Activated T-helper 17 cell treated with anti-CD3 and anti-CD28 coated beads, Interleukin-2, amount 50 U/mL, for 72 hours (primary cell): ENCODE results near the gene EIF4G2. TPM values are rescaled to one million over a fixed set of nuclear protein-coding genes. Genes with fewer than 3 reads are reported as not detected.

ENCODE experiments used
- ATAC-seq: fragments of 150-1000 bp; cut with Tn5 transposase; replicated peaks from 2 replicates; pipeline ENCODE4 v1.10.0; 2021; ENCODE audit warnings: mild to moderate bottlenecking, moderate library complexity
- H3K27ac Mint-ChIP-seq: one replicate; pipeline ENCODE4 v1.8.0; 2022; ENCODE audit warnings: mixed read lengths
- H3K27me3 Mint-ChIP-seq: one replicate; pipeline ENCODE4 v1.8.0; 2022; ENCODE audit warnings: mixed read lengths
- H3K36me3 Mint-ChIP-seq: one replicate; pipeline ENCODE4 v1.8.0; 2022; ENCODE audit warnings: low read depth, mild to moderate bottlenecking, mixed read lengths
- H3K4me1 Mint-ChIP-seq: one replicate; pipeline ENCODE4 v1.8.0; 2022; ENCODE audit warnings: mixed read lengths
- H3K4me3 Mint-ChIP-seq: one replicate; pipeline ENCODE4 v1.8.0; 2022; ENCODE audit warnings: mild to moderate bottlenecking, mixed read lengths
- H3K9me3 Mint-ChIP-seq: one replicate; pipeline ENCODE4 v1.8.0; 2022; ENCODE audit warnings: mixed read lengths
- total RNA-seq, 2 donors: library from RNA; stranded (reverse); gene quantifications; one replicate each; pipeline ENCODE4 v1.2.3, GENCODE V29; 2022

The EIF4G2 gene
- total RNA-seq, 2 donors from 2014 or later, result 622 to 1,188 TPM

GRCh38 chr11:10797001-10797400, 11.7 kb downstream of the EIF4G2 start:
- no peak for ATAC-seq
- peak overlapping the region; percentile 25 for H3K27ac Mint-ChIP-seq
- no peaks in the 10 kb centered on the region for H3K9me3 Mint-ChIP-seq
- H3K4me3 Mint-ChIP-seq, result no peak overlapping the region
- H3K27me3 Mint-ChIP-seq, result peaks cover 8% of the 10 kb centered on the region
- peaks cover 45% of the 10 kb centered on the region for H3K4me1 Mint-ChIP-seq
- H3K36me3 Mint-ChIP-seq, result peaks cover 60% of the 10 kb centered on the region

- Mint-ChIP-seq H3K27me3 (peaks cover 10% of the 10 kb centered on the region), H3K4me3 (no peak overlapping the region), H3K36me3 (peaks cover 52% of the 10 kb centered on the region), H3K27ac (no peak overlapping the region), H3K4me1 (peaks cover 39% of the 10 kb centered on the region), H3K9me3 (no peaks in the 10 kb centered on the region)
- no peak for ATAC-seq
Measured at GRCh38 chr11:10796191-10796590, 12.5 kb downstream of the EIF4G2 start.

GRCh38 chr11:10793470-10794255, 15.1 kb downstream of the EIF4G2 start:
- Mint-ChIP-seq H3K4me3 (no peak overlapping the region), H3K4me1 (peaks cover 19% of the 10 kb centered on the region), H3K9me3 (no peaks in the 10 kb centered on the region), H3K27me3 (peaks cover 10% of the 10 kb centered on the region), H3K36me3 (peaks cover 27% of the 10 kb centered on the region), H3K27ac (no peak overlapping the region)
- no peak for ATAC-seq

- Mint-ChIP-seq H3K27ac (peak overlapping the region; percentile 25), H3K9me3 (no peaks in the 10 kb centered on the region), H3K27me3 (peaks cover 10% of the 10 kb centered on the region), H3K4me3 (peak overlapping the region; percentile 37), H3K4me1 (peaks cover 19% of the 10 kb centered on the region), H3K36me3 (peaks cover 16% of the 10 kb centered on the region)
- peak; percentile 96 for ATAC-seq
Measured at GRCh38 chr11:10792385-10793068, 16.2 kb downstream of the EIF4G2 start.

GRCh38 chr11:10786451-10786850, 22.3 kb downstream of the EIF4G2 start:
- no peak for ATAC-seq
- no peaks in the 10 kb centered on the region for H3K27me3 Mint-ChIP-seq
- H3K9me3 Mint-ChIP-seq, result no peaks in the 10 kb centered on the region
- H3K4me1 Mint-ChIP-seq, result no peaks in the 10 kb centered on the region
- no peak overlapping the region for H3K27ac Mint-ChIP-seq
- H3K4me3 Mint-ChIP-seq, result no peak overlapping the region
- no peaks in the 10 kb centered on the region for H3K36me3 Mint-ChIP-seq

GRCh38 chr11:10785146-10785474, 23.6 kb downstream of the EIF4G2 start:
- no peak overlapping the region for H3K4me3 Mint-ChIP-seq
- H3K27ac Mint-ChIP-seq, result no peak overlapping the region
- ATAC-seq, result no peak
- no peaks in the 10 kb centered on the region for H3K27me3 Mint-ChIP-seq
- no peaks in the 10 kb centered on the region for H3K9me3 Mint-ChIP-seq
- H3K36me3 Mint-ChIP-seq, result no peaks in the 10 kb centered on the region
- no peaks in the 10 kb centered on the region for H3K4me1 Mint-ChIP-seq

GRCh38 chr11:10784232-10785145, 24.2 kb downstream of the EIF4G2 start:
- H3K36me3 Mint-ChIP-seq, result no peaks in the 10 kb centered on the region
- no peaks in the 10 kb centered on the region for H3K27me3 Mint-ChIP-seq
- H3K27ac Mint-ChIP-seq, result no peak overlapping the region
- no peaks in the 10 kb centered on the region for H3K9me3 Mint-ChIP-seq
- no peaks in the 10 kb centered on the region for H3K4me1 Mint-ChIP-seq
- H3K4me3 Mint-ChIP-seq, result no peak overlapping the region
- no peak for ATAC-seq

- Mint-ChIP-seq H3K4me1 (no peaks in the 10 kb centered on the region), H3K4me3 (no peak overlapping the region), H3K27ac (no peak overlapping the region), H3K36me3 (no peaks in the 10 kb centered on the region), H3K9me3 (no peaks in the 10 kb centered on the region), H3K27me3 (no peaks in the 10 kb centered on the region)
- no peak for ATAC-seq
Measured at GRCh38 chr11:10780040-10780439, 28.7 kb downstream of the EIF4G2 start.

- no peaks in the 10 kb centered on the region for H3K36me3 Mint-ChIP-seq
- H3K4me3 Mint-ChIP-seq, result no peak overlapping the region
- no peaks in the 10 kb centered on the region for H3K27me3 Mint-ChIP-seq
- H3K9me3 Mint-ChIP-seq, result no peaks in the 10 kb centered on the region
- no peak for ATAC-seq
- no peak overlapping the region for H3K27ac Mint-ChIP-seq
- H3K4me1 Mint-ChIP-seq, result no peaks in the 10 kb centered on the region
Measured at GRCh38 chr11:10779086-10779485, 29.6 kb downstream of the EIF4G2 start.

GRCh38 chr11:10778217-10778970, 30.3 kb downstream of the EIF4G2 start:
- Mint-ChIP-seq H3K4me3 (no peak overlapping the region), H3K27ac (no peak overlapping the region)

GRCh38 chr11:10777806-10778205, 30.9 kb downstream of the EIF4G2 start:
- no peak overlapping the region for H3K27ac Mint-ChIP-seq
- H3K4me1 Mint-ChIP-seq, result no peaks in the 10 kb centered on the region
- no peak overlapping the region for H3K4me3 Mint-ChIP-seq
- no peaks in the 10 kb centered on the region for H3K9me3 Mint-ChIP-seq
- no peak for ATAC-seq
- H3K27me3 Mint-ChIP-seq, result no peaks in the 10 kb centered on the region
- H3K36me3 Mint-ChIP-seq, result no peaks in the 10 kb centered on the region

More at GRCh38 chr11:10778217-10778970, 30.3 kb downstream of the EIF4G2 start:
- no peaks in the 10 kb centered on the region for H3K36me3 Mint-ChIP-seq
- no peaks in the 10 kb centered on the region for H3K9me3 Mint-ChIP-seq
- ATAC-seq, result peak; percentile 14
- H3K4me1 Mint-ChIP-seq, result no peaks in the 10 kb centered on the region
- no peaks in the 10 kb centered on the region for H3K27me3 Mint-ChIP-seq

- no peaks in the 10 kb centered on the region for H3K36me3 Mint-ChIP-seq
- H3K27ac Mint-ChIP-seq, result no peak overlapping the region
- H3K27me3 Mint-ChIP-seq, result no peaks in the 10 kb centered on the region
- no peak for ATAC-seq
- no peaks in the 10 kb centered on the region for H3K9me3 Mint-ChIP-seq
- H3K4me1 Mint-ChIP-seq, result no peaks in the 10 kb centered on the region
- no peak overlapping the region for H3K4me3 Mint-ChIP-seq
Measured at GRCh38 chr11:10777393-10777793, 31.3 kb downstream of the EIF4G2 start.

GRCh38 chr11:10774811-10775210, 33.9 kb downstream of the EIF4G2 start:
- Mint-ChIP-seq H3K4me1 (no peaks in the 10 kb centered on the region), H3K27me3 (no peaks in the 10 kb centered on the region), H3K27ac (no peak overlapping the region), H3K36me3 (no peaks in the 10 kb centered on the region), H3K4me3 (no peak overlapping the region), H3K9me3 (no peaks in the 10 kb centered on the region)
- no peak for ATAC-seq

GRCh38 chr11:10771457-10771856, 37.3 kb downstream of the EIF4G2 start:
- Mint-ChIP-seq H3K27ac (no peak overlapping the region), H3K9me3 (no peaks in the 10 kb centered on the region), H3K27me3 (no peaks in the 10 kb centered on the region), H3K36me3 (no peaks in the 10 kb centered on the region), H3K4me3 (no peak overlapping the region), H3K4me1 (no peaks in the 10 kb centered on the region)
- ATAC-seq, result no peak
